ENCODE results near the gene ENO1. TPM values are rescaled to one million over a fixed set of nuclear protein-coding genes. Genes with fewer than 3 reads are reported as not detected.
"Not testable (repeated sequence)": the region's sequence is repeated elsewhere in the genome, so short reads cannot be mapped to it uniquely, and the experiment has no call there.

Gene ENO1
- total RNA-seq, 2 donors from 2014 or later: 570 to 767 TPM

DNA sequence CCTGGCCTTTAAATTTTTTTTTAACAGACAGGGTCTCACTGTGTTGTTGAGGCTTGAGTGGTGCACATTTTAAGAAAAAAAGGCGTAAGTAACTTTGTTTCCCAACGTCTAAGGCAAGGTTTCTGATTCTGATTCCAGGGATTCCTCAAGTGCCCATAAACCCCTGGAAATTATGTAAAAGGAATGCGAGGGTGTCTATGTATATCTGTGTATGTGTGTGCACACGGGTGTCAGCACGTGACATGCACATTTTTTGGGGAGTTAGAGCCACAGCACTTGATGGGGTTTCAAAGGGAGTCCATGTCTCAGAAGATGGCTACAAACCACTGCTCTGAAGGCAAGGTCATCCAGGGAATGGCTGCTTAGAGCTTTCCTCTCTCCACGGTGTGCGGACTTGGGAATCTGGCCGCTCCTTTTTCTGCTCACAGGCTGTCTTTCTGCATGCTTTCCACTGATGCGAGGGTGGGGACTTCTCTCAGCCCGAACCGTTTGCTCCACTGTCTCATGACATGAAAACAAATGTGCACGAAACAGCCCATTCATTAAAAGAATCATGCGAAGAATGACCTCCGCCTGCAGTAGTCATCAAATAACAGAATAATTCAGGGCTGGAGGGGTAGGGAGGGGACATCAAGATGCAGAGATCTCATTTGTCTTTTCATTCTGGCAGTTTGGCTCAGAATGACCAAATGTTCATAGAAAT, 42.4 kb downstream of the ENO1 start:
- H3K27ac ChIP-seq: no peak overlapping the region
- TF ChIP-seq, protein P1, sequence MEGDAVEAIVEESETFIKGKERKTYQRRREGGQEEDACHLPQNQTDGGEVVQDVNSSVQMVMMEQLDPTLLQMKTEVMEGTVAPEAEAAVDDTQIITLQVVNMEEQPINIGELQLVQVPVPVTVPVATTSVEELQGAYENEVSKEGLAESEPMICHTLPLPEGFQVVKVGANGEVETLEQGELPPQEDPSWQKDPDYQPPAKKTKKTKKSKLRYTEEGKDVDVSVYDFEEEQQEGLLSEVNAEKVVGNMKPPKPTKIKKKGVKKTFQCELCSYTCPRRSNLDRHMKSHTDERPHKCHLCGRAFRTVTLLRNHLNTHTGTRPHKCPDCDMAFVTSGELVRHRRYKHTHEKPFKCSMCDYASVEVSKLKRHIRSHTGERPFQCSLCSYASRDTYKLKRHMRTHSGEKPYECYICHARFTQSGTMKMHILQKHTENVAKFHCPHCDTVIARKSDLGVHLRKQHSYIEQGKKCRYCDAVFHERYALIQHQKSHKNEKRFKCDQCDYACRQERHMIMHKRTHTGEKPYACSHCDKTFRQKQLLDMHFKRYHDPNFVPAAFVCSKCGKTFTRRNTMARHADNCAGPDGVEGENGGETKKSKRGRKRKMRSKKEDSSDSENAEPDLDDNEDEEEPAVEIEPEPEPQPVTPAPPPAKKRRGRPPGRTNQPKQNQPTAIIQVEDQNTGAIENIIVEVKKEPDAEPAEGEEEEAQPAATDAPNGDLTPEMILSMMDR (IDR thresholded peaks at IDR 0.05): no peak
- DNase-seq (ENCODE audit: low spot score): no peak

GRCh38 chr1:8831340-8831739, 47.1 kb downstream of the ENO1 start:
- H3K36me3 ChIP-seq: no peaks in the 10 kb centered on the region
- H3K27me3 ChIP-seq (replicated peaks; ENCODE audit: insufficient read depth): no peaks in the 10 kb centered on the region
- H3K9me3 ChIP-seq: no peaks in the 10 kb centered on the region
- H3K4me1 ChIP-seq (ENCODE audit: control insufficient read depth in 1 of 2, low read depth in 2 of 2): no peaks in the 10 kb centered on the region
- no peak overlapping the region for H3K4me3 ChIP-seq
- DNase-seq (ENCODE audit: low spot score) (no peak), ATAC-seq (ENCODE audit: insufficient number of reproducible peaks, low FRiP score, low read depth) (no peak)
- H3K27ac ChIP-seq: no peak overlapping the region
- TF ChIP-seq, protein P1 (IDR thresholded peaks at IDR 0.05): peak; percentile 30

More for the DNA sequence above, 42.4 kb downstream of the ENO1 start:
- no peak for ATAC-seq (ENCODE audit: insufficient number of reproducible peaks, low FRiP score, low read depth)
- Histone ChIP-seq H3K27me3 (replicated peaks; ENCODE audit: insufficient read depth) (no peaks in the 10 kb centered on the region), H3K4me1 (ENCODE audit: control insufficient read depth in 1 of 2, low read depth in 2 of 2) (no peaks in the 10 kb centered on the region), H3K36me3 (no peaks in the 10 kb centered on the region), H3K9me3 (no peaks in the 10 kb centered on the region), H3K4me3 (no peak overlapping the region)

DNA sequence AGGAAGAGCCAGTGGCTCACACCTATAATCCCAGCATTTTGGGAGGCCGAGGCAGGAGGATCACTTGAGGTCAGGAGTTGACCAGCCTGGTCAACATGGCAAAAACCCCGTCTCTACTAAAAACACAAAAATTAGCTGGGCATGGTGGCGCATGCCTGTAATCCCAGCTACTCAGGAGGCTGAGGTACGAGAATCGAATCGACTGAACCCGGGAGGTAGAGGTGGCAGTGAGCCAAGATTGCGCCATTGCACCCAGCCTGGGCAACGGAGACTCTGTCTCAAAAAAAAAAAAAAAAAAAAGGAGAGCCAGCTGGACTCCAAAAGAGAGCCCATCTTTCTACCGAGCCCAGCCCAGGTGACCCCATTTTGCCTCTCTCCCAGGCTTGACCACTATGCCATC, 47.8 kb downstream of the ENO1 start:
- H3K4me3 ChIP-seq; ATAC-seq (ENCODE audit: insufficient number of reproducible peaks, low FRiP score, low read depth); H3K4me1 ChIP-seq (ENCODE audit: control insufficient read depth in 1 of 2, low read depth in 2 of 2); H3K9me3 ChIP-seq; DNase-seq (ENCODE audit: low spot score); H3K27me3 ChIP-seq (replicated peaks; ENCODE audit: insufficient read depth); H3K27ac ChIP-seq; H3K36me3 ChIP-seq: not testable (repeated sequence)

DNA sequence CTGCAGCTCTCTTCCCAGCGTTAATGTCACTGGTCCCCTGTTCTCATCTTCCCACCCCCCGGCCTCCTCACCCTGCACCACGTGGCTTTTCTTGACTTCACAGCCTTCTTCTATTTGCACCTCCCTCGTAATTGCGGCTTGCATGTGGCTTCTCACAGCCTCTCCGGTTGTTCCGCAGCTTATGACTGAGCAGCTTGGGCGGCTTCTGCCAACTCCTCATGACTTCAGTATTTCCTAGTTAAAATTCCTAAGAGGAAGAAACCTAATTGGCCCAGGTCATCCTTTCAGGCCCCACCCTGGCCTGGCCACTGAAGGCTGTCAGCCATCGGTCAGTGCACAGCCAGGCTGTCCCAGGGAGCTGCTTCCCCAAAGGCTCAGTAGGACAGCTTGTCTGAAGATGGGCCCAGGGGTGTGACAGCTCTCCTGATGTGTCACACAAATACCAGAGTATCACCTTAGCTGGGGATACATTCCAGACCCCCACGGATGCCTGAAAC, 52.5 kb downstream of the ENO1 start:
- TF ChIP-seq, protein P1 (IDR thresholded peaks at IDR 0.05): no peak
- Histone ChIP-seq H3K4me3 (no peak overlapping the region), H3K4me1 (ENCODE audit: control insufficient read depth in 1 of 2, low read depth in 2 of 2) (no peaks in the 10 kb centered on the region), H3K36me3 (no peaks in the 10 kb centered on the region), H3K9me3 (no peaks in the 10 kb centered on the region), H3K27ac (no peak overlapping the region), H3K27me3 (replicated peaks; ENCODE audit: insufficient read depth) (no peaks in the 10 kb centered on the region)
- ATAC-seq (ENCODE audit: insufficient number of reproducible peaks, low FRiP score, low read depth) (no peak), DNase-seq (ENCODE audit: low spot score) (no peak)

- TF ChIP-seq, protein P1 (IDR thresholded peaks at IDR 0.05): no peak
- H3K27me3 ChIP-seq (replicated peaks; ENCODE audit: insufficient read depth): no peaks in the 10 kb centered on the region
- no peak overlapping the region for H3K27ac ChIP-seq
- no peaks in the 10 kb centered on the region for H3K9me3 ChIP-seq
- no peak overlapping the region for H3K4me3 ChIP-seq
- DNase-seq (ENCODE audit: low spot score): no peak
- no peaks in the 10 kb centered on the region for H3K36me3 ChIP-seq
- no peak for ATAC-seq (ENCODE audit: insufficient number of reproducible peaks, low FRiP score, low read depth)
- H3K4me1 ChIP-seq (ENCODE audit: control insufficient read depth in 1 of 2, low read depth in 2 of 2): peaks cover 0 to 5% of the 10 kb centered on the region in 2 donors
Measured at GRCh38 chr1:8823295-8823664, 55.2 kb downstream of the ENO1 start.
